HepG2 (cell line): ENCODE measurements around the gene SLC25A36.

Experiments used
- ATF2 ChIP-seq: sonication (generic); formaldehyde crosslinking; IDR thresholded peaks from 2 replicates; pipeline ENCODE4 v1.4.0; 2020; ENCODE audit warnings: missing genetic modification reagents
- ETV5 ChIP-seq: IDR thresholded peaks from 2 replicates; pipeline ENCODE4 v1.6.1; 2018; ENCODE audit warnings: missing biosample characterization, missing genetic modification reagents, inconsistent platforms, borderline replicate concordance
- KAT2B ChIP-seq: fragments of 150-350 bp; IDR thresholded peaks from 2 replicates; pipeline ENCODE4 v1.6.1; 2014; ENCODE audit warnings: low read depth, low read length, borderline replicate concordance
- TIGD3 ChIP-seq: sonication (generic); formaldehyde crosslinking; IDR thresholded peaks from 2 replicates; pipeline ENCODE4 v1.5.1; 2020; ENCODE audit warnings: mild to moderate bottlenecking, missing genetic modification reagents, borderline replicate concordance
- ZNF256 ChIP-seq: sonication (generic); formaldehyde crosslinking; conservative IDR thresholded peaks from 2 replicates; pipeline ENCODE4 v1.4.0; 2020; ENCODE audit warnings: missing genetic modification reagents
- ZNF44 ChIP-seq: sonication (generic); formaldehyde crosslinking; IDR thresholded peaks from 2 replicates; pipeline ENCODE4 v1.5.1; 2020; ENCODE audit warnings: mild to moderate bottlenecking, missing genetic modification reagents
- ZNF549 ChIP-seq: sonication (generic); formaldehyde crosslinking; IDR thresholded peaks from 2 replicates; pipeline ENCODE4 v1.5.0; 2020; ENCODE audit warnings: missing genetic modification reagents

- TF ChIP-seq ZNF549 (CRISPR knock-in tag) (no peak), ZNF44 (CRISPR knock-in tag) (no peak), ATF2 (CRISPR knock-in tag) (no peak), ZNF256 (CRISPR knock-in tag) (no peak), KAT2B (no peak), ETV5 (CRISPR knock-in tag) (no peak), TIGD3 (CRISPR knock-in tag) (no peak)
These were observed 25.0 kb upstream of the SLC25A36 start for GRCh38 chr3:140916603-140917002.
